Non-pigmented ciliary epithelial cell (primary cell): Measurements from ENCODE around the gene APC.

Experiments used
- DNase-seq: peaks from one replicate; pipeline ENCODE4 v3.0.0-alpha.2; 2010; ENCODE audit warnings: low read depth

Gene APC

GRCh38 chr5:112787261-112787660 is 49.6 kb downstream of the APC start:
- DNase-seq = no peak

GRCh38 chr5:112787896-112788295 is 50.2 kb downstream of the APC start:
- DNase-seq = no peak

- DNase-seq = no peak
These were observed 55.5 kb downstream of the APC start for GRCh38 chr5:112793201-112793600.

GRCh38 chr5:112794410-112794809 is 56.7 kb downstream of the APC start:
- no peak for DNase-seq

- DNase-seq = no peak
These were observed 57.7 kb downstream of the APC start for GRCh38 chr5:112795342-112795741.

- no peak for DNase-seq
These were observed 58.4 kb downstream of the APC start for GRCh38 chr5:112795944-112796678.

GRCh38 chr5:112799661-112800060 is 62.0 kb downstream of the APC start:
- no peak for DNase-seq

GRCh38 chr5:112800891-112801290 is 63.2 kb downstream of the APC start:
- no peak for DNase-seq

GRCh38 chr5:112811023-112811422 is 73.3 kb downstream of the APC start:
- no peak for DNase-seq

- no peak for DNase-seq
These were observed 74.9 kb downstream of the APC start for GRCh38 chr5:112812549-112812948.

GRCh38 chr5:112820246-112820645 is 82.6 kb downstream of the APC start:
- DNase-seq = no peak

- no peak for DNase-seq
These were observed 84.8 kb downstream of the APC start for GRCh38 chr5:112822456-112822855.

GRCh38 chr5:112823181-112823580 is 85.5 kb downstream of the APC start:
- DNase-seq = no peak

GRCh38 chr5:112823656-112824055 is 86.0 kb downstream of the APC start:
- DNase-seq = no peak

GRCh38 chr5:112824197-112824596 is 86.5 kb downstream of the APC start:
- DNase-seq = no peak

- no peak for DNase-seq
These were observed 92.7 kb downstream of the APC start for GRCh38 chr5:112830378-112830777.

GRCh38 chr5:112833971-112834370 is 96.3 kb downstream of the APC start:
- DNase-seq = no peak

- DNase-seq = no peak
These were observed 106.8 kb downstream of the APC start for GRCh38 chr5:112844489-112844888.

GRCh38 chr5:112846556-112846955 is 108.9 kb downstream of the APC start:
- DNase-seq = no peak

- no peak for DNase-seq
These were observed 109.6 kb downstream of the APC start for GRCh38 chr5:112847306-112847705.

- peak; percentile 47 for DNase-seq
These were observed 110.6 kb downstream of the APC start for GRCh38 chr5:112848116-112848811.

GRCh38 chr5:112849912-112850311 is 112.2 kb downstream of the APC start:
- no peak for DNase-seq

- DNase-seq = no peak
These were observed 117.0 kb downstream of the APC start for GRCh38 chr5:112854651-112855050.

GRCh38 chr5:112857866-112858265 is 120.2 kb downstream of the APC start:
- DNase-seq = no peak
